ENCODE measurements around the gene CUL4A. TPM values are rescaled to one million over a fixed set of nuclear protein-coding genes. Genes with fewer than 3 reads are reported as not detected.
A peak's percentile ranks its signal among the peaks of the same experiment; 100 is the strongest.

Gene CUL4A
- total RNA-seq, 1 donor from 2014 or later: 208 TPM

GRCh38 chr13:113291129-113291528 is 81.7 kb downstream of the CUL4A start:
- Histone ChIP-seq H3K9me3 (no peaks in the 10 kb centered on the region), H3K27me3 (no peaks in the 10 kb centered on the region), H3K27ac (no peak overlapping the region), H3K4me1 (peaks cover 0 to 1% of the 10 kb centered on the region in 2 donors), H3K36me3 (no peaks in the 10 kb centered on the region), H3K4me3 (no peak overlapping the region)
- intact Hi-C loops (cut with DNase I): no loop called here
- DNase-seq (ENCODE audit: low spot score in 2 of 2): no peak
- TF ChIP-seq, protein P1, sequence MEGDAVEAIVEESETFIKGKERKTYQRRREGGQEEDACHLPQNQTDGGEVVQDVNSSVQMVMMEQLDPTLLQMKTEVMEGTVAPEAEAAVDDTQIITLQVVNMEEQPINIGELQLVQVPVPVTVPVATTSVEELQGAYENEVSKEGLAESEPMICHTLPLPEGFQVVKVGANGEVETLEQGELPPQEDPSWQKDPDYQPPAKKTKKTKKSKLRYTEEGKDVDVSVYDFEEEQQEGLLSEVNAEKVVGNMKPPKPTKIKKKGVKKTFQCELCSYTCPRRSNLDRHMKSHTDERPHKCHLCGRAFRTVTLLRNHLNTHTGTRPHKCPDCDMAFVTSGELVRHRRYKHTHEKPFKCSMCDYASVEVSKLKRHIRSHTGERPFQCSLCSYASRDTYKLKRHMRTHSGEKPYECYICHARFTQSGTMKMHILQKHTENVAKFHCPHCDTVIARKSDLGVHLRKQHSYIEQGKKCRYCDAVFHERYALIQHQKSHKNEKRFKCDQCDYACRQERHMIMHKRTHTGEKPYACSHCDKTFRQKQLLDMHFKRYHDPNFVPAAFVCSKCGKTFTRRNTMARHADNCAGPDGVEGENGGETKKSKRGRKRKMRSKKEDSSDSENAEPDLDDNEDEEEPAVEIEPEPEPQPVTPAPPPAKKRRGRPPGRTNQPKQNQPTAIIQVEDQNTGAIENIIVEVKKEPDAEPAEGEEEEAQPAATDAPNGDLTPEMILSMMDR (IDR thresholded peaks at IDR 0.05): no peak

GRCh38 chr13:113292021-113292862 is 82.8 kb downstream of the CUL4A start:
- intact Hi-C loops (cut with DNase I): no loop called here
- no peaks in the 10 kb centered on the region for H3K27me3 ChIP-seq
- TF ChIP-seq, protein P1 (IDR thresholded peaks at IDR 0.05): no peak
- no peaks in the 10 kb centered on the region for H3K36me3 ChIP-seq
- H3K27ac ChIP-seq: no peak overlapping the region
- peaks cover 0 to 4% of the 10 kb centered on the region in 2 donors for H3K4me1 ChIP-seq
- H3K9me3 ChIP-seq: no peaks in the 10 kb centered on the region
- peak overlapping the region; percentile 32 to 43 for H3K4me3 ChIP-seq
- no peak for DNase-seq (ENCODE audit: low spot score in 2 of 2)

DNA sequence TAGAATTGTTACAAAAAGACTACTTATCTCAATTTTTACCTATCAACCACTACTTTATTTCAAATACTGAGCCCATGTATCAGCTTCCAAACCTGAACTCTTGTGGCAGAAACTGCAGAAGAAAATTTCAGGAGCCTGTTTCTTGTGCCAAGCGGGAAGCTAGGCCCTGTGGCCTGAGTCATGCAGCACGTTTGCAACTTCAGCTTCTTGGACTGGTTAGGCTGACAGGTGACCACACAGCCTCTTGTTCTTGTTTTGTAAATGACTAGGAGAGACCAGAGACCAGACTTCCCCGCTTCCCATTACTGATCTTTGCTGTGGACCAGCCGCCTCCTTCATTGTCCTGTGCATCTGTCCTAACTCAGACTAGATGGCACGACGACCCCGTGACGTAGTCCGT is 84.3 kb downstream of the CUL4A start:
- intact Hi-C loops (cut with DNase I): no loop called here
- H3K4me3 ChIP-seq: no peak overlapping the region
- no peaks in the 10 kb centered on the region for H3K9me3 ChIP-seq
- no peak for DNase-seq (ENCODE audit: low spot score in 2 of 2)
- H3K27ac ChIP-seq: no peak overlapping the region
- TF ChIP-seq, protein P1 (IDR thresholded peaks at IDR 0.05): no peak
- no peaks in the 10 kb centered on the region for H3K27me3 ChIP-seq
- H3K4me1 ChIP-seq: peaks cover 0 to 7% of the 10 kb centered on the region in 2 donors
- H3K36me3 ChIP-seq: no peaks in the 10 kb centered on the region

DNA sequence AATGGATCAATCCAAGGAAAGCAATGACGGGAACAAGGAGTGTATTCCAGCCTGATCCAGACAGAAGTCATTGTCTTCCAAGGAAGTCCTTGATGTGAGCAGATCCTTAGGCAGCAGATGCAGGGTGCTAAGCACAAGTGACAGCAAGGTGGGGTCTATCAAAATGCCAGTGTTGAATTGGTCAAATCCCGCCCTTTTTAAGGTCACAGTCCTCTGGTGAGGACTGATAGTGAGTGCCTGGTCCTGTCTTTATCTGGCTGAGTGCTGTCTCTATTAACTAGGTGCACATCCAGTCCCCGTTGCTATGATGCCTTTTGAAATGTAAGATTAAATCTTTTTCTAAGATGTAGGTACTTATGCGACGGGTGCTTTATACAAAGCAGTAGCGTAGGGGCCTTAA is 86.4 kb downstream of the CUL4A start:
- Histone ChIP-seq H3K36me3 (no peaks in the 10 kb centered on the region), H3K9me3 (no peaks in the 10 kb centered on the region), H3K4me1 (peaks cover 0 to 7% of the 10 kb centered on the region in 2 donors), H3K27ac (no peak overlapping the region), H3K4me3 (peak overlapping the region in 1 of 2 donors; percentile 95), H3K27me3 (no peaks in the 10 kb centered on the region)
- intact Hi-C loops (cut with DNase I): loop anchor here (2.0 to 5.0 kb wide), 4 partner anchors 67 to 195 kb away; partner anchors contain the start of genes DCUN1D2 and GRTP1
- DNase-seq (ENCODE audit: low spot score in 2 of 2): no peak
- TF ChIP-seq, protein P1 (IDR thresholded peaks at IDR 0.05): no peak

GRCh38 chr13:113296823-113297369 is 87.5 kb downstream of the CUL4A start, which contains the start of gene LAMP1:
Gene LAMP1 (plus strand): TSS chr13:113297239. CDS start chr13:113297435, 196 bp downstream.
- peak; percentile 91 to 100 for DNase-seq (ENCODE audit: low spot score in 2 of 2)
- H3K27me3 ChIP-seq: no peaks in the 10 kb centered on the region
- H3K9me3 ChIP-seq: no peaks in the 10 kb centered on the region
- no peaks in the 10 kb centered on the region for H3K36me3 ChIP-seq
- intact Hi-C loops (cut with DNase I): loop anchor here (1.0 to 5.0 kb wide), 6 partner anchors 65 to 194 kb away; partner anchors contain the start of genes CUL4A, DCUN1D2 and GRTP1
- peak within 1 kb of the TSS; percentile 93 to 95 for H3K4me3 ChIP-seq
- TF ChIP-seq, protein P1 (IDR thresholded peaks at IDR 0.05): peak in 1 of 3 experiments; percentile 25
- H3K4me1 ChIP-seq: peaks cover 0 to 7% of the 10 kb centered on the region in 2 donors
- H3K27ac ChIP-seq: peak within 1 kb of the TSS; percentile 67 to 73
